Breast epithelium (tissue), 4 donors: ENCODE results near the gene AKR7A2. TPM values are rescaled to one million over a fixed set of nuclear protein-coding genes. Genes with fewer than 3 reads are reported as not detected.

Experiments
- DNase-seq, 2 donors: peaks; one replicate each; pipeline ENCODE4 v3.0.0-alpha.2; 2019; ENCODE audit warnings: low spot score in 2 of 2
- H3K27ac ChIP-seq, 2 donors: fragments of 200-600 bp; sonication (generic) in 1 of 2; one replicate each; pipeline ENCODE4 v1.5.1; 2016 to 2019; ENCODE audit warnings: mild to moderate bottlenecking in 1 of 2
- H3K27me3 ChIP-seq, 2 donors: fragments of 200-600 bp; sonication (generic) in 1 of 2; one replicate each; pipeline versions ENCODE4 v1.5.1 to v1.6.0; 2017 to 2019; ENCODE audit warnings: control low read depth in 1 of 2, mild to moderate bottlenecking in 1 of 2
- H3K36me3 ChIP-seq: fragments of 200-600 bp; one replicate; pipeline ENCODE4 v1.5.1; 2019
- H3K4me1 ChIP-seq, 2 donors: fragments of 200-600 bp; sonication (generic); one replicate each; pipeline ENCODE4 v1.5.1; 2016 to 2019; ENCODE audit warnings: control low read depth in 1 of 2
- H3K4me3 ChIP-seq, 3 donors: fragments of 200-600 bp; sonication (generic); 1 replicate in 2 of 3; 2 replicates in 1 of 3; pipeline ENCODE4 v1.5.1; 2016 to 2019; ENCODE audit warnings: mild to moderate bottlenecking in 3 of 3, moderate library complexity in 2 of 3
- H3K9me3 ChIP-seq, 2 donors: fragments of 200-600 bp; sonication (generic) in 1 of 2; one replicate each; pipeline ENCODE4 v1.5.1; 2016 to 2019; ENCODE audit warnings: control low read depth in 1 of 2
- CTCF ChIP-seq, 3 donors: fragments of 450-650 bp; IDR thresholded peaks; one replicate each; pipeline ENCODE4 v1.5.1; 2016 to 2017; ENCODE audit warnings: antibody characterized with exemption in 3 of 3, mild to moderate bottlenecking in 3 of 3, moderate library complexity in 3 of 3
- POLR2A ChIP-seq: fragments of 450-650 bp; IDR thresholded peaks from one replicate; pipeline ENCODE4 v1.6.1; 2016; ENCODE audit warnings: antibody characterized with exemption, mild to moderate bottlenecking, moderate library complexity
- POLR2AphosphoS5 ChIP-seq, 3 donors: sonication (generic); formaldehyde crosslinking; IDR thresholded peaks; one replicate each; pipeline ENCODE4 v1.6.1; 2017; ENCODE audit warnings: antibody characterized with exemption in 3 of 3
- intact Hi-C: fragments of 100-400 bp; cut with DNase I; formaldehyde crosslinking; loops from one replicate; pipeline ENCODE4 v1.15.1; 2023; ENCODE audit warnings: low total_unique reads
- total RNA-seq, 3 donors: library from RNA; depleted of rRNA; stranded (reverse); fragments of >200 nt; gene quantifications; one replicate each; pipeline ENCODE4 v1.1.0, GENCODE V29; 2016

Gene AKR7A2
- total RNA-seq, 3 donors from 2014 or later, result 65.9 to 116 (median 80.5) TPM

GRCh38 chr1:19358710-19359109, 46.8 kb upstream of the AKR7A2 start:
- TF ChIP-seq POLR2AphosphoS5 (IDR thresholded peaks at IDR 0.05), result no peak
- TF ChIP-seq POLR2A, result no peak
- no peak for TF ChIP-seq CTCF (IDR thresholded peaks at IDR 0.05)
- Histone ChIP-seq H3K4me3 (no peak overlapping the region), H3K27ac (no peak overlapping the region), H3K9me3 (no peaks in the 10 kb centered on the region), H3K27me3 (no peaks in the 10 kb centered on the region), H3K36me3 (no peaks in the 10 kb centered on the region), H3K4me1 (peaks cover 0 to 4% of the 10 kb centered on the region in 2 donors)
- intact Hi-C loops, result loop anchor here (2.0 kb wide), 1 partner anchor 30 kb away; no protein-coding TSS in a partner anchor
- DNase-seq, result no peak

- peaks cover 0 to 4% of the 10 kb centered on the region in 2 donors for H3K4me1 ChIP-seq
- no peak for TF ChIP-seq POLR2A
- no peak for TF ChIP-seq CTCF (IDR thresholded peaks at IDR 0.05)
- TF ChIP-seq POLR2AphosphoS5 (IDR thresholded peaks at IDR 0.05), result no peak
- no peaks in the 10 kb centered on the region for H3K36me3 ChIP-seq
- H3K9me3 ChIP-seq, result no peaks in the 10 kb centered on the region
- H3K27ac ChIP-seq, result no peak overlapping the region
- no peak overlapping the region for H3K4me3 ChIP-seq
- intact Hi-C loops, result no loop called here
- H3K27me3 ChIP-seq, result no peaks in the 10 kb centered on the region
- no peak for DNase-seq
Observed at GRCh38 chr1:19357299-19357986, 45.5 kb upstream of the AKR7A2 start.

GRCh38 chr1:19356266-19356665, 44.3 kb upstream of the AKR7A2 start:
- no peak for DNase-seq
- intact Hi-C loops, result no loop called here
- no peaks in the 10 kb centered on the region for H3K36me3 ChIP-seq

GRCh38 chr1:19354531-19354981, 42.6 kb upstream of the AKR7A2 start:
- H3K27ac ChIP-seq, result peak overlapping the region in 1 of 2 donors; percentile 48
- no peak for TF ChIP-seq POLR2AphosphoS5 (IDR thresholded peaks at IDR 0.05)
- TF ChIP-seq POLR2A, result no peak
- TF ChIP-seq CTCF (IDR thresholded peaks at IDR 0.05), result no peak
- no peak for DNase-seq
- no peaks in the 10 kb centered on the region for H3K27me3 ChIP-seq
- H3K9me3 ChIP-seq, result no peaks in the 10 kb centered on the region
- intact Hi-C loops, result no loop called here
- H3K36me3 ChIP-seq, result no peaks in the 10 kb centered on the region
- H3K4me1 ChIP-seq, result peaks cover 0 to 8% of the 10 kb centered on the region in 2 donors
- H3K4me3 ChIP-seq, result no peak overlapping the region

More at GRCh38 chr1:19356266-19356665, 44.3 kb upstream of the AKR7A2 start:
- Histone ChIP-seq H3K4me3 (no peak overlapping the region), H3K4me1 (peaks cover 0 to 8% of the 10 kb centered on the region in 2 donors), H3K27ac (no peak overlapping the region), H3K27me3 (no peaks in the 10 kb centered on the region), H3K9me3 (no peaks in the 10 kb centered on the region)
- TF ChIP-seq POLR2AphosphoS5 (IDR thresholded peaks at IDR 0.05) (no peak), CTCF (IDR thresholded peaks at IDR 0.05) (no peak), POLR2A (no peak)

GRCh38 chr1:19353596-19353995, 41.7 kb upstream of the AKR7A2 start:
- Histone ChIP-seq H3K36me3 (no peaks in the 10 kb centered on the region), H3K4me3 (no peak overlapping the region), H3K4me1 (peaks cover 0 to 8% of the 10 kb centered on the region in 2 donors), H3K9me3 (no peaks in the 10 kb centered on the region), H3K27ac (peak overlapping the region in 1 of 2 donors; percentile 70), H3K27me3 (no peaks in the 10 kb centered on the region)
- intact Hi-C loops, result no loop called here
- no peak for TF ChIP-seq POLR2A
- TF ChIP-seq POLR2AphosphoS5 (IDR thresholded peaks at IDR 0.05), result no peak
- no peak for TF ChIP-seq CTCF (IDR thresholded peaks at IDR 0.05)
- DNase-seq, result peak in 1 of 2 donors; percentile 72
